Adipose tissue (tissue), 3 donors: ENCODE measurements around the gene GOLPH3. TPM values are rescaled to one million over a fixed set of nuclear protein-coding genes. Genes with fewer than 3 reads are reported as not detected.
"Not testable (repeated sequence)": the region's sequence is repeated elsewhere in the genome, so short reads cannot be mapped to it uniquely, and the experiment has no call there.

ENCODE experiments used
- H3K27ac ChIP-seq: one replicate; pipeline ENCODE4 v1.5.1; 2013; ENCODE audit warnings: low read depth, low read length
- WGBS, 3 donors: extraction: QIAGEN DNeasy Blood & Tissue Kit; methylation state at CpG; one replicate each; pipeline ENCODE4 v1.1.7; 2013; 5-methylcytosine and 5-hydroxymethylcytosine counted together
- polyA plus RNA-seq, 3 donors: library from polyadenylated mRNA; stranded (reverse); fragments of 200-250 nt; gene quantifications; one replicate each; pipeline ENCODE4 v1.2.3, GENCODE V29; 2013
- donor health status: healthy with polysubstance abuse.
- donor health status: Bipolar disorder and iron deficiency.
- donor health status: healthy.

The GOLPH3 gene
- 10 to 100 TPM; 32.4 to 59.8 (median 46.8) TPM for polyA plus RNA-seq

GRCh38 chr5:32174011-32174870, at the start of gene GOLPH3:
TSS of gene GOLPH3 (minus strand) at chr5:32174319. CDS start at chr5:32174034, 285 bp downstream.
- H3K27ac ChIP-seq = peak within 1 kb of the TSS; percentile 91
- WGBS, 3 donors = 0 to 1% (median 0%) methylated on average over 65 to 85 of the region's 85 CpGs

GRCh38 chr5:32222723-32223470, 48.8 kb upstream of the GOLPH3 start:
- 84 to 91% (median 87%) methylated on average over 5 of the region's 5 CpGs for WGBS, 3 donors
- H3K27ac ChIP-seq = no peak overlapping the region

GRCh38 chr5:32217886-32218396, 43.8 kb upstream of the GOLPH3 start:
- H3K27ac ChIP-seq = no peak overlapping the region
- WGBS, 3 donors = 49 to 56% (median 50%) methylated on average over 12 of the region's 12 CpGs

GRCh38 chr5:32214344-32214743, 40.2 kb upstream of the GOLPH3 start:
- H3K27ac ChIP-seq = not testable (repeated sequence)
- 83 to 96% (median 94%) methylated on average over 1 of the region's 1 CpG for WGBS, 3 donors

GRCh38 chr5:32210151-32210550, 36.0 kb upstream of the GOLPH3 start:
- WGBS, 3 donors = 80 to 86% (median 81%) methylated on average over 3 of the region's 3 CpGs
- H3K27ac ChIP-seq = no peak overlapping the region

GRCh38 chr5:32208837-32209236, 34.7 kb upstream of the GOLPH3 start:
- WGBS, 3 donors = 95 to 96% (median 95%) methylated on average over 7 to 13 of the region's 31 CpGs
- H3K27ac ChIP-seq = not testable (repeated sequence)

- no peak overlapping the region for H3K27ac ChIP-seq
- 87 to 98% (median 92%) methylated on average over 4 of the region's 4 CpGs for WGBS, 3 donors
These were observed 33.2 kb upstream of the GOLPH3 start for GRCh38 chr5:32207355-32207634.

- H3K27ac ChIP-seq = no peak overlapping the region
- WGBS, 3 donors = 71 to 85% (median 76%) methylated on average over 13 of the region's 13 CpGs
These were observed 32.6 kb upstream of the GOLPH3 start for GRCh38 chr5:32206509-32207354.

GRCh38 chr5:32206053-32206452, 31.9 kb upstream of the GOLPH3 start:
- no peak overlapping the region for H3K27ac ChIP-seq
- whole genome bisulfite sequencing, 3 donors = 79 to 89% (median 85%) methylated on average over 5 of the region's 5 CpGs

GRCh38 chr5:32202394-32202793, 28.3 kb upstream of the GOLPH3 start:
- 70 to 97% (median 75%) methylated on average over 2 of the region's 2 CpGs for WGBS, 3 donors
- no peak overlapping the region for H3K27ac ChIP-seq

GRCh38 chr5:32201122-32201753, 27.1 kb upstream of the GOLPH3 start:
- no peak overlapping the region for H3K27ac ChIP-seq

GRCh38 chr5:32197032-32197431, 22.9 kb upstream of the GOLPH3 start:
- H3K27ac ChIP-seq = no peak overlapping the region
- WGBS, 3 donors = 74 to 83% (median 76%) methylated on average over 6 of the region's 6 CpGs

More at GRCh38 chr5:32201122-32201753, 27.1 kb upstream of the GOLPH3 start:
- WGBS, 3 donors = 4 to 18% (median 9%) methylated on average over 3 of the region's 3 CpGs

GRCh38 chr5:32195265-32195664, 21.1 kb upstream of the GOLPH3 start:
- 92 to 97% (median 95%) methylated on average over 5 of the region's 5 CpGs for WGBS, 3 donors
- H3K27ac ChIP-seq = no peak overlapping the region

- H3K27ac ChIP-seq = no peak overlapping the region
- WGBS, 3 donors = 8 to 13% (median 13%) methylated on average over 7 of the region's 7 CpGs
These were observed 19.5 kb upstream of the GOLPH3 start for GRCh38 chr5:32193591-32193990.

GRCh38 chr5:32190095-32190494, 16.0 kb upstream of the GOLPH3 start:
- no peak overlapping the region for H3K27ac ChIP-seq
- 25 to 66% (median 29%) methylated on average over 5 of the region's 5 CpGs for WGBS, 3 donors

- no peak overlapping the region for H3K27ac ChIP-seq
These were observed 13.6 kb upstream of the GOLPH3 start for GRCh38 chr5:32187675-32188074.

GRCh38 chr5:32182463-32183063, 8.4 kb upstream of the GOLPH3 start:
- H3K27ac ChIP-seq = no peak overlapping the region
- WGBS, 3 donors = 59 to 75% (median 65%) methylated on average over 5 of the region's 5 CpGs
